RPMI8226 (cell line): Measurements from ENCODE around the gene ARSA.
"Not testable (repeated sequence)": the region's sequence is repeated elsewhere in the genome, so short reads cannot be mapped to it uniquely, and the experiment has no call there.

Source experiments
- DNase-seq: peaks from one replicate; pipeline ENCODE4 v3.0.0-alpha.2; 2015

Gene ARSA

GRCh38 chr22:50653256-50653655 lies 25.3 kb upstream of the ARSA start:
- DNase-seq: no peak

GRCh38 chr22:50643821-50644101 lies 15.8 kb upstream of the ARSA start:
- DNase-seq: not testable (repeated sequence)

DNA sequence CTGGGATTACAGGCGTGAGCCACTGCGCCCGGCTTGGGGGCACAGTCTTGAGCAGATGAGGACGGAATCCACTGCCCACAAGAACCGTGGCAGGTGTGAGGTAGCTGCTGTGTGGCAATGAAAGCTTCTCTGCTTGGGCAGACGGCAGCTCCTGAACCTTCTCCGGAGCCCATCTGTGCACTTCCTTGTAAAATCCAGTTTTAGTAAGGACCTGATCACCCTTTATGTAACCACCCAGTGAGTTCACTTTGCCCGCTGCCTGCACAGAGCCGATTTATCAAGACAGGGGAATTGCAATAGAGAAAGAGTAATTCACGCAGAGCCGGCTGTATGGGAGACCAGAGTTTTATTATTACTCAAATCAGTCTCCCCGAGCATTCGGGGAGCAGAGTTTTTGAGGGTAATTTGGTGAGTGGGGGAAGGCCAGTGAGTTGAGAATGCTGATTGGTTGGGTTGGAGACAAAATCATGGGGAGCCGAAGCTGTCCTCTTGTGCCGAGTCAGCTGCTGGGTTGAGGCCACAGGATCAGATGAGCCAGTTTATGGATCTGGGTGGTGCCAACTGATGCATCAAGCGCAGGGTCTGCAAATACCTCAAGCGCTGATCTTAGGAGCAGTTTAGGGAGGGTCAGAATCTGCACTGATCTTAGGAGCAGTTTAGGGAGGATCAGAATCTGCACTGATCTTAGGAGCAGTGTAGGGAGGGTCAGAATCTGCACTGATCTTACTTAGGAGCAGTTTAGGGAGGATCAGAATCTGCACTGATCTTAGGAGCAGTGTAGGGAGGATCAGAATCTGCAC lies 15.3 kb upstream of the ARSA start:
- DNase-seq: not testable (repeated sequence)

DNA sequence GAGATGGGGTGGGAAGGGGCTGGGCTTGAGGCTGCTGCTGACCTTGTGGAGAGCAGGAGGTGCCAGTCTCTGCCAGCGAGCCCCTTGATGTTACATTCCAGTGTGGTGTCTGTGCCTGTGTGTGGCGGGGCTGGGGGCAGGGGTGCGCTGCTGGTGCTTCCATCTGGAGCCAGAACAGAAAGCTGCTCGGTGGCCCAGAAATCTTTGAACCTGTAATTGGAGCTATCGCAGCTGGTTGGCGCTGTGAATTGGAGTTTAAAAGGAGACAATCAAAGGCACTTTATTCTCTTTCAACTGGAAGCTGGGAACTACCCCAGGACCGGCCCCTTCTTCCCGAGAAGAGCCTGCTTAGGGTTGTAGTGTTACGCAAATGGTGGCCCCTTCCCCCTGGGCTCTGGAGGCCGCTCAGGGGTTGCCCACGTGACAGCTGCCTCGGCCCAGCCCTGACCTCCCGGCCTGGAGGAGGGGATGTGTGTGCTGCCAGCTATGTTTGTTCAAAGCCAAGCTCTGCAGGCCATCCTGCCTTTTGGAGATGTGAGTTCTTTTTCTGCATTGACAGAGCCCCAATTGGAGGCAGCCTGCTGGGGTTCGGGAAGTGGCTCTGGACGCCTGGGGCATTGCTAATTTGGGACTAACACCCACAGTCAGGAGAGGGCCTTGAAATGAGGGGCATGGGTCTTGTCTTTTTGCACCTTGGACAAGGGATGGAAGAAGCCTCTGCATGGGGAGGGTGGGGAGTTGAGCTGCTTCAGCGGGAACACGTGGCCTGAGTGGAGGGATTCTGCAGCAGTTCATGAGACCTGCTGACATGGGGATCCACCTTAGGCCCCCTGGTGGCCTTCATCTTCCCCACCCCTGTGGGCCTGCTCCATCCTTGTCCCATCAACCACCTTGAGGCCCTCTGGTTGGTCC lies 14.0 kb upstream of the ARSA start:
- DNase-seq: peak; percentile 32

DNA sequence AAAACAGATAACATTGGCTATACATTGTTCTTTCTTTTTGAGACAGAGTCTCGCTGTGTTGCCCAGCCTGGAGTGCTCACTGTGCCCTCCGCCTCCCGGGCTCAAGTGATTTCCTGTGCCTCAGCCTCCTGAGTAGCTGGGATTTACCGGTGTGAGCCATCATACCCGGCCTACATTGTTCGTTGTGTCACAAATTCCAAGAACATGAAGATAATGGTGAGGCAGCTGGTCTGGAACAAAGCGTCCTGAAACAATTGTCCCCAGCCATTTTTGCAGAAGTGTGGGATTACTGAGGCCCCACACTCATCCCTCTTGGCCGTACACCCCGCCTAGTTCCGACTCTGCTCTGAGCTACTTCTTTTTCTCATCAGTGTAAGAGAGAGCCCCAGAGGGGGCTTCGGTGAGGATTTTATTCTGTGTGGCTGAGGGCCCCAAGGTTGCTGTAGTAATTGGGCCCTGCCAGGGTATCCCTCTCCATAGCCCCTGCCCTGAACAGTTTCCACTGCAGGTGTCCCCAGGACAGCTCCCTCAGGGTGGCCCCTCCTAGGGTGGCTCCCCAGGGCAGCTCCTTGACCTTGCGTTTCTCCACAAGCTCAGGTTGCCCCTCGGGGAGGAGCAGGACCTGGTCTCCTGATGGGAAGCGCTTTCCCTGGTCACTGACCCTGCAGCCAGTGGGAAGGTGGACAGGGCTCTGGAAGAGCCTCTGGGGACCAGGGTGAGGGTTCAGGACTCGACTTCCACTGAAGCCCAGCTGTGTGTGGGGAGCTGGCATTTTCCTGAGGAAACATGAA lies 13.1 kb upstream of the ARSA start:
- no peak for DNase-seq

DNA sequence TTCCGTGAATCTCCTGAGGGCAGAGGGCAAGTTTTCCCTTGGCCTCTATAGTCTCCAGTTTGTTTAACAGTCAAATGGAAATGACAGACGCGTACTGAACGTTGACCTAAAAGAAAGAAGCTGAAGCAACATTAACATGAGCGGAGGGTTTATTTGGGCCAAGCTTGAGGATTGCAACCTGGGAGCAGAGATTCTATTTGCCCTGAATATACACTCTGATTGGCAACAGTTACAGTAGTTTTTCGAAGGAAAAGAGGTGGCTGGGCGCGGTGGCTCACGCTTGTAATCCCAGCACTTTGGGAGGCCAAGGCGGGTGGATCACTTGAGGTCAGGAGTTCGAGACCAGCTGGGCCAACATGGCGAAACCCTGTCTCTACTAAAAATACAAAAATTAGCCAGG lies 12.3 kb upstream of the ARSA start:
- not testable (repeated sequence) for DNase-seq

- no peak for DNase-seq
These were observed 7.6 kb upstream of the ARSA start for GRCh38 chr22:50635591-50635990.

- DNase-seq: no peak
These were observed 5.8 kb upstream of the ARSA start for GRCh38 chr22:50633771-50634170.

DNA sequence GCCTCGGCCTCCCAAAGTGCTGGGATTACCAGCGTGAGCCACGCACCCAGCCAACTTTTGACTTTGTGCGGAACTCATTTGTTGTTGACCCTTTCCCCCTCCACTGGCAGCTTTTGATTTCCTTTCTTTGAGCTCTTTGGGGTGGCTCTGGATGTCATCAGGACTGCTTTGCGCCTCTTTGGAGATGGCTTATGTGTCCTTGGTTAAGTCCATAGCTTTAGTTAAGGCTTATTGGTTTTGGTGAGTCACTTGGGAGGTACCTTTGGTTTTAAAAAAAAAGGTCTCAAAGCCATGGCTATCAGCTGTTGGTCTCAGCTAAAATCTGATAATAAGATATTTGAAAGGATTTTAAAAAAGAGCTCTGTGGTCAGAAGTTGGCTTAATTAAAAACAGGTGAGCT lies 5.1 kb upstream of the ARSA start:
- DNase-seq: no peak

DNA sequence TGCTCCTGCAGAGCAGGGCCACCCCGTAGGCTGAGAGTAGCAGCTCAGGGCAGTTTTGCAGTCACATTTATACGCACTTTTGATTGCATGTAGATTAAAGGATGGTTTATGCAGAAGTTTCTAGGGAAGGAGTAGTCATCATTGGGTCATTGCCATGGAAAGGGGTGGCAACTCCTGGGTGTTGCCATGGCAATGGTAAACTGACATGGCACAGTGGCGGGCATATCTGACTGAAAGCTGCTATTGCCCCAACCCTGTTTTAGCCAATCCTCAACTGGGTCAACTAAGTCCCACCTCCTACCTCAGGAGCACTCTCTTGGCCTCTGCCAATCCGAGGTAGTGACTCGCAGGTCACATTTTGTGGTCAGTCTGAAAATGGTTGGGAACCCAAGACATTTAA lies 2.4 kb upstream of the ARSA start:
- DNase-seq: no peak

- DNase-seq: no peak
These were observed 687 bp upstream of the ARSA start for GRCh38 chr22:50628543-50629134.

DNA sequence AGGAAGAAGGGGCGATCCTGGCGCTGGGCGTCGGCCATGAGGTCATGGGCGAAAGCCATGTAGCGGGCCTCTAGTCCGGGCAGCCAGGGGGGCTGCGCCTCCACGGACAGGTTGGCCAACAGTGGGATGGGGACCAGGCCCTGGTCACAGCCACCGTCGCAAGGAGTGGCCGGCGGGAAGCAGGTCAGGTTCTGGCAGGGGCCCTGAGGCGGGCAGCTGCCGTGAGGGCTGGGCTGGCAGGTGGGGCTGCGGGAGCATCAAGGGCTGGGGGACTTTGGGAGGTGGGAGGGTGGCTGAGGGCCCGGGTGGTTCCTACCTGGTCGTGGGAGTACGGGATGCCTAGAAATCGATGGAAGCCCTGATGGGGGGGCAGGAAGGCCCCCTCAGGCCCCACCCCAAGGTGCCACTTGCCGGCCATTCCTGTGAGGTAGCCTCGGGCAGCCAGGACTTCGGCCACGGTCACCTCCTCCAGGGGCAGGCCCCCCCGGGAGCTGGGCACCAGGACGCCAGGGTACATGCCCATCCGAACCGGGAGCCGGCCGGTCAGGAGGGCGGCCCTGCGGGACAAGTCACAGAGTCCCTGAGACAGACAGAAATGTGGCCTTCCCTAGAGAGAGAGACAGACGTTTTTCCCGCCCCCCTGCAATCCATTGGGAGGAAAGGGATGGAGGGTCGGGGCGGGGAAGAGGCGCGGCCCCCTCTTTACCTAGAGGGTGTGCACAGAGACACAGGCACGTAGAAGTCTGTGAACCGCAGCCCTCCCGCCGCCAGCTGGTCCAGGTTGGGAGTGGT lies 906 bp downstream of the ARSA start:
- DNase-seq: no peak

- no peak for DNase-seq
These were observed 1.6 kb downstream of the ARSA start for GRCh38 chr22:50626314-50626849.

GRCh38 chr22:50625568-50626313 lies 2.2 kb downstream of the ARSA start:
- DNase-seq: no peak

DNA sequence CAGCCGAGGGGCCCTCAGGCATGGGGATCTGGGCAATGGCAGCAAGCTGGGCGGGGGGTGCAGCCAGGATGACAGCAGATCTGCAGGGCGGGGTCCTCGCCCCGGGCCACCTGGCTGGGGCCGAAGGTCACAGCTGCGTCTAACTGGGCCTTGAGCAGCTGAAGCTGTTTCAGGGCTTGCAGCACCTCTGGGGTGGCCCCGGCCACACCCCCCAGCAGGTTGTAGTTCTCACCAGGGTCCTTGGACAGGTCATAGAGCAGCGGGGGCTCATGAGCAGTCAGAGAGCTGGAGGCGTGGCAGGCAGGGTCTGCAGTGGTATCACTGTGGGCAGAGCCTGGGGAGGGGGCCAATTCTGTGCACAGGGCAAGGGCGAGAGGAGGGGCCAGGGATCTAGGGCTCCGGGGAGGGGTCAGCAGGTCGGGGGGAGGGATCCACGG lies 2.8 kb downstream of the ARSA start:
- no peak for DNase-seq

- no peak for DNase-seq
These were observed 3.4 kb downstream of the ARSA start for GRCh38 chr22:50624347-50625130.

DNA sequence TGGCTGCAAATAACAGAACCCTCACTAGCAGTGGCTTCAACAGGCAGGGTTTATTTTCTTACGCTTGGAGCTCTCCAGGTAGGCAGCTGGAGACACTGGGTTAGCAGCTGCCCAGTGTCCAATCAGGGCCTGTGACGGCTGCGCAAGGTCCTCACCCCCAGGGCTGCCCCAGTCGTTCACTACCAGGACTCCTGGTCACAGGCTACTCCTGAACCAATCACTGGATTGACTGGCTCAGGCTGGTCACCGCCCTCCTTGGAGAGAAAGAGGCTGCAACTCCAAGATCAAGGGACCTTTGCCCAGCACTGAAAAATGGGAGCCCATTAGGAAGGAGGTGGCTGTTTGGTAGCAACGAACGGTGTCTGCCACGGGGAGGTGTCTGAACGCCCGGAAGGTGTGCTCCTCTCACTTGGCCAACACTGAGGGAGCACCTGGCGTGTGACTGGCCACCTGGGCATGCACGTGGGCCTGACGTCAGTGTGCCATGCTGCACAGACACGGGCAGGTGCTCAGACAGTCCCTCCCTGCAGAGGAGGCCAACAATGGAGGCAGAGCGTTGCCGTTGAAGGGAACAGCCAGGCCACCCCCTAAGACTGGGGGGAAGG lies 5.1 kb downstream of the ARSA start:
- peak; percentile 79 for DNase-seq

DNA sequence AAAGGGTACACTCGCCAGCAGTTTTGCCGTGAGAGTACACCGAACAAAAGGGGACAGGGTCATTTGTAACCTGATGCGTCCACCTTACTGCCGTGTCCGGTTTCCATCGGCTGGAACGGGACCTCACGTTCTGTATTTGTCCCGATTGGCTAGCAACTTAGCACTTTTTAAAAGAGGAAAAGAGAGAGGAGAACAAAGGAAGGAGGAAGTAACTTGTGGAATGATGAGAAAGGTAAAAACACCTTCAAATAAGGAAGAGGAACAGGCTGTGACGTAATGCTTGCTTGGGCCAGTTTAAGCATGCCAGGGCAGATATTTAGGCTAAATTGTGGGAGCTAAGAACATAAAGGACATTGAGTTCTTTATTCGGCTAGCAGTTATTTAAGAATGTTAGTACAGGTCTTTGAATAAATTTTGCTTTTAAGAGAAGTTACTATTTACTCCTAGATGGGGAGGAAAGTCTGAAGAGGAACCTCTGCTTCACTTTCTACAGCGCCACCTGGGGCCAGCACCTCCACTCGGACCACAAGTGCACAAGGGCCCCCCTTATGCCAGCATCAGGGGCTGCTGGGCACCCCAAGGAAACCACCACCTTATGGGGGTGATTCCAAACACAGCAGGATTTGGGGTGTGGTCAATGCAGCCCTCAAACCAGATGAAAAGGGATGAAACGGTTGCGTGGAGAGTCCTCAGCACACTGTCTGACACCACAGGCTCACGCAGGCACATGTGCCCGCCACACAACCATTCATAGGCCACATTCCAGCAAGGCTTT lies 5.8 kb downstream of the ARSA start:
- DNase-seq: peak; percentile 38

DNA sequence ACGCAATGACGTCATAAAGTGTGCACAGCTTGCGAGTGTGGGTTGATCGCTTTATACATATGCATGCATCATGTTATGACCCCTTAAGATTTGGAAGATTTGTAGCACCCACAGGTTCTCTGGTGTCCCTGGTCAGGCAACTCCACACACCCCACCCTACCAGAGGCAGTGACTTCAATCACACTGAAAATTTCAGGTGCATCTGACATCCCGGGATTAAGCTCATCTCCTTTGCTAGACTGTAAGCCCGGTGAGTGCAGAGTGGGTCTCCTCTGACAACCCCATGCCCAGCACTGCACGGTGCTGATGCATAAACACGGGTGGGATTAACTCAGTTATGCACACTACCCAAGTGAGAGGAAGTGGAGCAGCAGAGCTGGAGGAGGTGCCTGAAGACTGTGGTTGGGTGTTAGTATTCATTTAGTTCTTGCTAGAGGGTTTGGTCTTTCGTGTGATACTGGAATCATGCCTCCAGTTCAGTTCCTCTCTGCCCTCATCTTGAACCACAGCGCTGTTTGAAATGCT lies 6.5 kb downstream of the ARSA start:
- peak; percentile 54 for DNase-seq
